ENCODE data around the gene TTN. TPM values are rescaled to one million over a fixed set of nuclear protein-coding genes. Genes with fewer than 3 reads are reported as not detected.

The TTN gene
- total and polyA plus RNA-seq, 2 of the 8 experiments (the other 6 are each of a cell fraction or from before 2014, with no cell fraction given) = 0.30 to 9.7 TPM

GRCh38 chr2:178843697-178844096 is 36.5 kb upstream of the TTN start:
- Histone ChIP-seq H3K79me2 (ENCODE audit: control insufficient read depth in 1 of 2, insufficient read depth in 2 of 2, low read length in 2 of 2) (no peaks in the 10 kb centered on the region), H3K23ac (ENCODE audit: insufficient read length) (no peak overlapping the region), H3K79me1 (ENCODE audit: low read depth, low read length) (no peaks in the 10 kb centered on the region), H3K36me3 (ENCODE audit: control insufficient read depth in 2 of 4, insufficient read depth in 4 of 4, low read length in 3 of 4) (no peaks in the 10 kb centered on the region; a peak in 1 of 8 replicates), H3K4ac (replicated peaks; ENCODE audit: insufficient read length, low read depth, low read length) (no peak overlapping the region), H2BK12ac (ENCODE audit: low read depth, low read length) (no peak overlapping the region), H3K9me3 (ENCODE audit: insufficient read depth in 2 of 2, low read depth in 1 of 2, low read length in 1 of 2) (peaks cover 0 to 3% of the 10 kb centered on the region in 2 experiments; a peak in 1 of 4 replicates), H4K8ac (ENCODE audit: extremely low read depth, insufficient read depth, low read length) (no peak overlapping the region), H2BK120ac (replicated peaks; ENCODE audit: low read depth, low read length) (no peak overlapping the region), H3K27me3 (replicated peaks in 1 of 4; ENCODE audit: control insufficient read depth in 3 of 4, extremely low read depth in 1 of 4, insufficient read depth in 3 of 4, low read length in 3 of 4) (no peaks in the 10 kb centered on the region), H3K9ac (replicated peaks in 1 of 4; ENCODE audit: extremely low read depth in 1 of 4, low read depth in 3 of 4, low read length in 3 of 4) (no peak overlapping the region), H3K4me2 (ENCODE audit: insufficient read depth in 1 of 2, low read depth in 2 of 2, low read length in 2 of 2) (no peak overlapping the region), H2AFZ (ENCODE audit: low read length) (no peak overlapping the region), H3K23me2 (ENCODE audit: low read depth, low read length) (no peaks in the 10 kb centered on the region), H3K56ac (replicated peaks; ENCODE audit: insufficient read length, low read depth, low read length) (no peak overlapping the region), H4K91ac (replicated peaks; ENCODE audit: insufficient read length, low read length) (no peak overlapping the region), H2BK15ac (ENCODE audit: low read length) (no peak overlapping the region), H3K4me1 (replicated peaks in 1 of 4; ENCODE audit: control insufficient read depth in 3 of 4, insufficient read depth in 4 of 4, low read length in 3 of 4) (peaks cover 0 to 13% (median 6%) of the 10 kb centered on the region in 4 experiments; a peak in 3 of 7 replicates), H4K5ac (ENCODE audit: insufficient read length, low read depth, low read length) (no peak overlapping the region), H2BK5ac (ENCODE audit: low read depth, low read length) (no peak overlapping the region), H2BK20ac (ENCODE audit: low read length) (no peak overlapping the region), H3K18ac (ENCODE audit: extremely low read depth, low read length) (no peak overlapping the region), H4K20me1 (replicated peaks in 1 of 2; ENCODE audit: control insufficient read depth in 1 of 2, insufficient read depth in 2 of 2, low read length in 2 of 2) (no peaks in the 10 kb centered on the region), H2AK5ac (ENCODE audit: low read depth, low read length) (no peak overlapping the region), H3K27ac (ENCODE audit: low read depth, low read length) (no peak overlapping the region), H3K14ac (ENCODE audit: insufficient read length) (no peak overlapping the region), H3K4me3 (ENCODE audit: extremely low read depth in 1 of 4, insufficient read depth in 2 of 4, low read depth in 3 of 4, low read length in 4 of 4) (no peak overlapping the region)
- ChIA-PET POLR2A (ENCODE audit: partially characterized antibody) (no interaction called here), CTCF (ENCODE audit: partially characterized antibody) (no interaction called here)
- FAIRE-seq = no peak
- TF ChIP-seq CBX5 (IDR thresholded peaks at IDR 0.05; ENCODE audit: low read depth, low read length) (no peak), YY1 (IDR thresholded peaks at IDR 0.05; ENCODE audit: low read depth, low read length) (no peak), KDM4A (IDR thresholded peaks at IDR 0.05; ENCODE audit: low read depth, low read length, severe bottlenecking) (no peak), BCL11A (IDR thresholded peaks at IDR 0.05; ENCODE audit: low read depth in 2 of 2, low read length in 2 of 2) (no peak), PHF8 (conservative IDR thresholded peaks at IDR 0.05; ENCODE audit: low read depth, low read length) (no peak), SP2 (IDR thresholded peaks at IDR 0.05; ENCODE audit: low read length) (no peak), EP300 (IDR thresholded peaks at IDR 0.05; ENCODE audit: borderline replicate concordance in 1 of 2, low read depth in 2 of 2, low read length in 2 of 2) (no peak)
- 93% methylated on average over 1 of the region's 1 CpG; no CpG with 5 or more reads in 1 of the 2 experiments for WGBS, 2 experiments (ENCODE audit: extremely low coverage in 1 of 2, insufficient coverage in 1 of 2, insufficient read length in 1 of 2, insufficient replicate concordance in 2 of 2, low coverage in 1 of 2, low lambda C conversion rate in 2 of 2, missing lambda C conversion rate in 1 of 2)
- DNase-seq (ENCODE audit: low read depth in 1 of 2, low spot score in 2 of 2) = no peak

Data from H1 (cell line).